Esophagus muscularis mucosa (tissue), 4 donors: ENCODE measurements around the gene VSIG10L.

ENCODE experiments used
- EP300 ChIP-seq: sonication (generic); formaldehyde crosslinking; IDR thresholded peaks from one replicate; pipeline ENCODE4 v1.6.1; 2017; ENCODE audit warnings: antibody characterized with exemption
- POLR2AphosphoS5 ChIP-seq, 2 donors: sonication (generic); formaldehyde crosslinking; IDR thresholded peaks; one replicate each; pipeline ENCODE4 v1.6.1; 2017; ENCODE audit warnings: antibody characterized with exemption in 2 of 2
- TF ChIP-seq, protein P1 (sequence below), 3 experiments: fragments of 200-600 bp in 2 of 3; fragments of 450-650 bp in 1 of 3; sonication (generic) in 2 of 3; IDR thresholded peaks; one replicate each; pipeline ENCODE4 v1.5.1; 2017 to 2019; ENCODE audit warnings: antibody characterized with exemption in 3 of 3, mild to moderate bottlenecking in 2 of 3, moderate library complexity in 1 of 3

DNA sequence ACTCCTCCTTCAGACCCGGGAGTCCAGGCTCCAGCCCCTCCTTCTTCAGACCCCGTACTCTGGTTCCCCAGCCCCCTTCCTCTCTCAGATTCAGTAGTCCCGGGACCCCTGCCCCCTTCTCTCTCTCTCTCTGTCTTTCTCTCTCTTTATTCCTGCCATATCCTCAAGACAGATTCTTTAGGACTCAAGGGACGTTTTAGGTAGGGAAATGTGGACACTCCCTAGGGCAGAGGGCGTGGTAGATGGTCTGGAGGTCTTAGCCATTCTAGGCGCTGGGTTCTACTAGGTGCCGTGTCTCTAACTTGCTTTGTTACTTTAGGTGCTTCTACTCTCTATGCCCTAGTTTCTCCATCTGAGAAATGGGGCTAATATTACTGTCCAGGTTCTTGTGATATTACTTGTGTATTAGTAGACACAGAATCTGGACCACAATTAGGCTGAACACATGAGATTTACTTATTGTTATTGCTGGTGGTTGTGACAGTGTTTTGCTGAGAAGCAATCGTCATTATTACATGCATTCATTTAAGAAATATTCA, 49.2 kb upstream of the VSIG10L start:
- TF ChIP-seq, protein P1, sequence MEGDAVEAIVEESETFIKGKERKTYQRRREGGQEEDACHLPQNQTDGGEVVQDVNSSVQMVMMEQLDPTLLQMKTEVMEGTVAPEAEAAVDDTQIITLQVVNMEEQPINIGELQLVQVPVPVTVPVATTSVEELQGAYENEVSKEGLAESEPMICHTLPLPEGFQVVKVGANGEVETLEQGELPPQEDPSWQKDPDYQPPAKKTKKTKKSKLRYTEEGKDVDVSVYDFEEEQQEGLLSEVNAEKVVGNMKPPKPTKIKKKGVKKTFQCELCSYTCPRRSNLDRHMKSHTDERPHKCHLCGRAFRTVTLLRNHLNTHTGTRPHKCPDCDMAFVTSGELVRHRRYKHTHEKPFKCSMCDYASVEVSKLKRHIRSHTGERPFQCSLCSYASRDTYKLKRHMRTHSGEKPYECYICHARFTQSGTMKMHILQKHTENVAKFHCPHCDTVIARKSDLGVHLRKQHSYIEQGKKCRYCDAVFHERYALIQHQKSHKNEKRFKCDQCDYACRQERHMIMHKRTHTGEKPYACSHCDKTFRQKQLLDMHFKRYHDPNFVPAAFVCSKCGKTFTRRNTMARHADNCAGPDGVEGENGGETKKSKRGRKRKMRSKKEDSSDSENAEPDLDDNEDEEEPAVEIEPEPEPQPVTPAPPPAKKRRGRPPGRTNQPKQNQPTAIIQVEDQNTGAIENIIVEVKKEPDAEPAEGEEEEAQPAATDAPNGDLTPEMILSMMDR (IDR thresholded peaks at IDR 0.05), result no peak
- no peak for TF ChIP-seq EP300
- no peak for TF ChIP-seq POLR2AphosphoS5 (IDR thresholded peaks at IDR 0.05)
